Ovary (tissue), 9 donors: ENCODE data around the gene PTPDC1. TPM values are rescaled to one million over a fixed set of nuclear protein-coding genes. Genes with fewer than 3 reads are reported as not detected.

Experiments
- DNase-seq, 5 donors: peaks; one replicate each; pipeline ENCODE4 v3.0.0-alpha.2; 2019 to 2020
- H3K27ac ChIP-seq, 2 donors: fragments of 200-600 bp; one replicate each; pipeline versions ENCODE4 v1.5.1 to v1.8.0; 2019 to 2022
- H3K27me3 ChIP-seq: fragments of 200-600 bp; one replicate; pipeline ENCODE4 v1.8.0; 2022
- H3K36me3 ChIP-seq: fragments of 200-600 bp; sonication (generic); one replicate; pipeline ENCODE4 v1.5.1; 2019
- H3K4me1 ChIP-seq: one replicate; pipeline ENCODE4 v1.8.1; 2013; ENCODE audit warnings: mild to moderate bottlenecking, moderate library complexity; ENCODE audit not compliant: insufficient read depth
- H3K4me3 ChIP-seq: fragments of 200-600 bp; sonication (generic); one replicate; pipeline ENCODE4 v1.5.1; 2017
- H3K9me3 ChIP-seq, 2 donors: fragments of 200-600 bp in 1 of 2; sonication (generic) in 1 of 2; one replicate each; pipeline versions ENCODE4 v1.5.1 to v1.8.1; 2013 to 2019; ENCODE audit warnings: mild to moderate bottlenecking in 1 of 2, moderate library complexity in 1 of 2
- CTCF ChIP-seq, 3 donors: fragments of 450-650 bp in 2 of 3; fragments of 200-600 bp in 1 of 3; IDR thresholded peaks; one replicate each; pipeline versions ENCODE4 v1.5.1 to v1.8.0; 2016 to 2022; ENCODE audit warnings: antibody characterized with exemption in 3 of 3, mild to moderate bottlenecking in 1 of 3
- EP300 ChIP-seq: sonication (generic); formaldehyde crosslinking; IDR thresholded peaks from one replicate; pipeline ENCODE4 v1.6.1; 2017; ENCODE audit warnings: antibody characterized with exemption
- POLR2A ChIP-seq: fragments of 450-650 bp; IDR thresholded peaks from one replicate; pipeline ENCODE4 v1.6.1; 2017; ENCODE audit warnings: antibody characterized with exemption, mild to moderate bottlenecking, moderate library complexity
- WGBS, 3 donors: extraction: QIAGEN DNeasy Blood & Tissue Kit in 1 of 3; methylation state at CpG; one replicate each; pipeline versions ENCODE4 v1.1.5 to v1.1.7; 2013 to 2017; 5-methylcytosine and 5-hydroxymethylcytosine counted together
- intact Hi-C, 4 donors: fragments of 100-400 bp; cut with DNase I; formaldehyde crosslinking; loops; one replicate each; pipeline versions ENCODE4 v1.11.0 to v1.15.1; 2022 to 2023
- polyA plus RNA-seq, 2 donors: library from polyadenylated mRNA; stranded (reverse); fragments of 200-250 nt in 1 of 2; fragments of 350-450 nt in 1 of 2; fragmentation: Illumina TruSeq in 1 of 2; extraction: RNeasy Lipid Tissue Mini Kit (QIAGEN cat#74804) in 1 of 2; gene quantifications; one replicate each; pipeline ENCODE4 v1.2.3, GENCODE V29; 2013 to 2014
- total RNA-seq, 7 donors: library from RNA; depleted of rRNA in 2 of 7; stranded (reverse); fragments of >200 nt in 2 of 7; fragmentation: NEBNext Ultra II Directional in 3 of 7; extraction: Animal tissue kit (Norgen Biotek cat#: 25700) in 3 of 7; gene quantifications; one replicate each; pipeline versions ENCODE4 v1.1.0 to v1.2.4, GENCODE V29; 2016 to 2023
- donor health status: DM: no; HTN: no; CAD: no; lungs with moderate emphysema.
- donor health status: DM: no; HTN: no; CAD: no.
- donor health status: Bipolar disorder and iron deficiency.
- donor health status: DM: yes; HTN: yes; CAD: no.
- donor health status: DM: no; HTN: no; CAD: no.
- donor health status: DM: yes; HTN: yes; CAD: no.

PTPDC1 gene
- total and polyA plus RNA-seq, 9 donors, result 2.7 to 9.5 (median 6.1) TPM

GRCh38 chr9:94078086-94078485 lies 6.2 kb upstream of the PTPDC1 start:
- no peaks in the 10 kb centered on the region for H3K4me1 ChIP-seq
- no peak overlapping the region for H3K4me3 ChIP-seq
- H3K36me3 ChIP-seq, result no peaks in the 10 kb centered on the region
- H3K9me3 ChIP-seq, result no peaks in the 10 kb centered on the region
- H3K27ac ChIP-seq, result no peak overlapping the region
- H3K27me3 ChIP-seq, result no peaks in the 10 kb centered on the region
- DNase-seq, result no peak
- WGBS, 3 donors, result 70 to 99% (median 72%) methylated on average over 2 of the region's 2 CpGs
- TF ChIP-seq EP300 (no peak), POLR2A (no peak), CTCF (IDR thresholded peaks at IDR 0.05) (no peak)
- intact Hi-C loops, result no loop called here

- H3K27ac ChIP-seq, result no peak overlapping the region
- H3K4me3 ChIP-seq, result no peak overlapping the region
- WGBS, 3 donors, result 86 to 95% (median 90%) methylated on average over 2 of the region's 2 CpGs
- no peaks in the 10 kb centered on the region for H3K9me3 ChIP-seq
- no peak for DNase-seq
- H3K36me3 ChIP-seq, result no peaks in the 10 kb centered on the region
- intact Hi-C loops, result no loop called here
- H3K4me1 ChIP-seq, result no peaks in the 10 kb centered on the region
- no peaks in the 10 kb centered on the region for H3K27me3 ChIP-seq
- TF ChIP-seq POLR2A, result no peak
- no peak for TF ChIP-seq EP300
- no peak for TF ChIP-seq CTCF (IDR thresholded peaks at IDR 0.05)
Observed at GRCh38 chr9:94079236-94079635, 5.0 kb upstream of the PTPDC1 start.

GRCh38 chr9:94080249-94080648 lies 4.0 kb upstream of the PTPDC1 start:
- TF ChIP-seq EP300 (no peak), POLR2A (no peak), CTCF (IDR thresholded peaks at IDR 0.05) (no peak)

GRCh38 chr9:94081435-94081834 lies 2.8 kb upstream of the PTPDC1 start:
- Histone ChIP-seq H3K4me1 (no peaks in the 10 kb centered on the region), H3K4me3 (no peak overlapping the region), H3K27me3 (no peaks in the 10 kb centered on the region), H3K27ac (no peak overlapping the region), H3K36me3 (no peaks in the 10 kb centered on the region), H3K9me3 (no peaks in the 10 kb centered on the region)
- DNase-seq, result no peak
- 94 to 98% (median 97%) methylated on average over 4 of the region's 4 CpGs for WGBS, 3 donors
- intact Hi-C loops, result no loop called here
- TF ChIP-seq EP300 (no peak), CTCF (IDR thresholded peaks at IDR 0.05) (no peak), POLR2A (no peak)

More at GRCh38 chr9:94080249-94080648, 4.0 kb upstream of the PTPDC1 start:
- H3K36me3 ChIP-seq, result no peaks in the 10 kb centered on the region
- no peaks in the 10 kb centered on the region for H3K27me3 ChIP-seq
- no peak for DNase-seq
- WGBS, 3 donors, result 94 to 100% (median 97%) methylated on average over 2 of the region's 2 CpGs
- no peaks in the 10 kb centered on the region for H3K9me3 ChIP-seq
- no peak overlapping the region for H3K27ac ChIP-seq
- H3K4me3 ChIP-seq, result no peak overlapping the region
- H3K4me1 ChIP-seq, result no peaks in the 10 kb centered on the region
- intact Hi-C loops, result no loop called here
